Subcutaneous abdominal adipose tissue (tissue), 5 donors: ENCODE results near the gene SCMH1.
A peak's percentile ranks its signal among the peaks of the same experiment; 100 is the strongest.
"Not testable (repeated sequence)": the region's sequence is repeated elsewhere in the genome, so short reads cannot be mapped to it uniquely, and the experiment has no call there.

Experiments used
- H3K27ac ChIP-seq: one replicate; pipeline ENCODE4 v1.7.0; 2013; ENCODE audit warnings: low read depth, mild to moderate bottlenecking, inconsistent platforms, low read length, moderate library complexity
- H3K27me3 ChIP-seq, 5 donors: one replicate each; pipeline ENCODE4 v1.7.0; 2013; ENCODE audit warnings: low read length in 5 of 5, inconsistent platforms in 1 of 5; ENCODE audit not compliant: control insufficient read depth in 5 of 5, insufficient read depth in 4 of 5
- H3K36me3 ChIP-seq, 5 donors: one replicate each; pipeline ENCODE4 v1.7.0; 2013; ENCODE audit warnings: low read length in 5 of 5; ENCODE audit not compliant: control insufficient read depth in 5 of 5, insufficient read depth in 5 of 5
- H3K4me1 ChIP-seq, 5 donors: one replicate each; pipeline ENCODE4 v1.7.0; 2013; ENCODE audit warnings: low read length in 5 of 5, mild to moderate bottlenecking in 3 of 5, moderate library complexity in 1 of 5; ENCODE audit not compliant: control insufficient read depth in 5 of 5, insufficient read depth in 5 of 5
- H3K4me3 ChIP-seq, 5 donors: one replicate each; pipeline ENCODE4 v1.7.0; 2013; ENCODE audit warnings: low read length in 5 of 5, low read depth in 1 of 5
- H3K9ac ChIP-seq, 5 donors: one replicate each; pipeline ENCODE4 v1.7.0; 2013; ENCODE audit warnings: low read length in 5 of 5, mild to moderate bottlenecking in 4 of 5, moderate library complexity in 3 of 5
- H3K9me3 ChIP-seq, 5 donors: one replicate each; pipeline ENCODE4 v1.7.0; 2013; ENCODE audit warnings: low read length in 5 of 5; ENCODE audit not compliant: control insufficient read depth in 5 of 5
- donor health status: healthy.
- donor health status: healthy.
- donor health status: healthy.
- donor health status: healthy.
- donor health status: healthy.

The SCMH1 gene

DNA sequence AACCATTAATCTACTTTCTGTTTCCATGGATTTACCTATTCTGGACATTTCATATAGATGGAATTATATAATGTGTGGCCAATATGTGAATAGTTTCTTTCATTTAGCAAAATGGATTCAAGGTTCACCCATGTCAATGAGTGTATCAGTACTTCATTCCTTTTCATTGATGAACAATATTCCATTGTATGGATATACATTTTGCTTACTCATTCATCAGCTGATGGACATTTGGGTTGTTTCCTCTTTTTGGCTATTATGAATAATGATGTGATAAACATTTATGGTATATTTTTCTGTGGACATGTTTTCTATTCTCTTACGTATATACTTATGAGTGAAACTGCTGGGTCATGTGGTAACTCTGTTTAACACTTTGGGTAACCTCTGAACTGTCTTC lies 97.8 kb downstream of the SCMH1 start:
- peaks cover 6 to 31% (median 13%) of the 10 kb centered on the region in 5 donors for H3K36me3 ChIP-seq
- no peaks in the 10 kb centered on the region for H3K27me3 ChIP-seq
- no peak overlapping the region for H3K4me3 ChIP-seq
- peaks cover 0 to 6% (median 3%) of the 10 kb centered on the region in 5 donors for H3K9me3 ChIP-seq
- H3K27ac ChIP-seq, result no peak overlapping the region
- no peaks in the 10 kb centered on the region for H3K4me1 ChIP-seq
- no peak overlapping the region for H3K9ac ChIP-seq

DNA sequence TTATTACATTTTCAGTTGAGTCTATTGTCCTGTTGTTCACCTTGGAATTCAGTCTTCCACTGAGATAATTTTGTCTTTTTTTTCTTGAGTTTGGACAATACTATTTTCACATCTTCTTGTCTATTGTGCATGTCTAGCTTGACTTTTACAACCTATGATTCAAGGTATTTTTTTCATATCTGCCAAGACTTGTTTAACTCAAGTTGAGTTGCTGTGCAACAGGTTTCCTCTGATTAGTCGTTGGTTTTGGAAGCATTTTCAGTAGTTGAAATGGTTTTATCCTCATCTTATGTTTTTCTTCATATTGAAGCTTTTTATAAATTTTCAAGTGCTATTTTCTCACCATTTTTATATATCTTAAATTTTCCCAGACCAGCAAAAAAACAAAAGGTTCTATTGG lies 103.6 kb downstream of the SCMH1 start:
- no peak overlapping the region for H3K9ac ChIP-seq
- peaks cover 0 to 6% (median 3%) of the 10 kb centered on the region in 5 donors for H3K9me3 ChIP-seq
- peaks cover 8 to 24% (median 13%) of the 10 kb centered on the region in 5 donors for H3K36me3 ChIP-seq
- no peak overlapping the region for H3K27ac ChIP-seq
- H3K4me1 ChIP-seq, result no peaks in the 10 kb centered on the region
- H3K4me3 ChIP-seq, result no peak overlapping the region
- H3K27me3 ChIP-seq, result no peaks in the 10 kb centered on the region

DNA sequence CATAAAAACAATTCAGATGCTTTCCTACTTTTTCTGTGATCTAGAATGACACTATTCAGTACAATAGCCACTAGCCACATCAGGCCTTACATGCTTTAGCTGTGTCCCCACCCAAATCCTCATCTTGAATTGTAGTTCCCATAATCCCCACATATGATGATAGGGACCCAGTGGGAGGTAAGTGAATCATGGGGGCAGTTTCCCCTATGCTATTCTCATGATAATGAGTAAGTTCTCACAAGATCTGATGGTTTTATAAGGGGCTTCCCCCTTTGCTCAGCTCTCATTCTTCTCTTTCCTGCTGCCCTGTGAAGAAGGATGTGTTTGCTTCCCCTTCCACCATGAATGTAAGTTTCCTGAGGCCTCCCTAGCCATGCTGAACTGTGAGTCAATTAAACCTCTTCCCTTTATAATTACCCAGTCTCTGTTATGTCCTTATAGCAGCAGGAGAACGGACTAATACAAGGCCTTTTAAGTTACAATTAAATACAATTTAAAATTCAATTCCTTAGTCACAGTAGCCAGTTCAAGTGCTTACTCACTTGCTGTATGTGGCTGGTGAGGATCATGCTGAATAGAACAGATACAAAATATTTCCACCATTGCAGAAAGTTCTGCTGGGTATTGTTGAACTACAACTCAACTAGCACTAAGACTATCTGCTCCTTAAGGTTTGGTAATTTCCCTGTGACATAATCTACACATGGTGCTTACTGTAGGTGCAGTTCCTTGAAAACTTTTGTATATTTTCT lies 106.7 kb downstream of the SCMH1 start:
- Histone ChIP-seq H3K9ac (no peak overlapping the region), H3K27ac (no peak overlapping the region), H3K9me3 (peaks cover 0 to 1% (median 0%) of the 10 kb centered on the region in 5 donors), H3K4me3 (no peak overlapping the region), H3K36me3 (peaks cover 0 to 5% (median 0%) of the 10 kb centered on the region in 5 donors), H3K4me1 (no peaks in the 10 kb centered on the region), H3K27me3 (no peaks in the 10 kb centered on the region)

DNA sequence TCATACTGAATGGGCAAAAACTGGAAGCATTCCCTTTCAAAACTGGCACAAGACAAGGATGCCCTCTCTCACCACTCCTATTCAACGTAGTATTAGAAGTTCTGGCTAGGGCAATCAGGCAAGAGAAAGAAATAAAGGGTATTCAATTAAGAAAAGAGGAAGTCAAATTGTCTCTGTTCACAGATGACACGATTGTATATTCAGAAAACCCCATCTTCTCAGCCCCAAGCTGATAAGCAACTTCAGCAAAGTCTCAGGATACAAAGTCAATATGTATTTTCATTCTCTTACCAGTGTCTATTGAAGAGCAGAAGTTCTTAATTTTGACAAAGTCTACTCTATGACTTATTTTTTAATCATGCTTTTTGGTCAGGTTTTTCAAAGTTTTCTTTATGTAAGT lies 107.8 kb downstream of the SCMH1 start:
- not testable (repeated sequence) for H3K4me1 ChIP-seq, H3K27me3 ChIP-seq, H3K27ac ChIP-seq, H3K36me3 ChIP-seq, H3K9me3 ChIP-seq, H3K4me3 ChIP-seq, H3K9ac ChIP-seq

DNA sequence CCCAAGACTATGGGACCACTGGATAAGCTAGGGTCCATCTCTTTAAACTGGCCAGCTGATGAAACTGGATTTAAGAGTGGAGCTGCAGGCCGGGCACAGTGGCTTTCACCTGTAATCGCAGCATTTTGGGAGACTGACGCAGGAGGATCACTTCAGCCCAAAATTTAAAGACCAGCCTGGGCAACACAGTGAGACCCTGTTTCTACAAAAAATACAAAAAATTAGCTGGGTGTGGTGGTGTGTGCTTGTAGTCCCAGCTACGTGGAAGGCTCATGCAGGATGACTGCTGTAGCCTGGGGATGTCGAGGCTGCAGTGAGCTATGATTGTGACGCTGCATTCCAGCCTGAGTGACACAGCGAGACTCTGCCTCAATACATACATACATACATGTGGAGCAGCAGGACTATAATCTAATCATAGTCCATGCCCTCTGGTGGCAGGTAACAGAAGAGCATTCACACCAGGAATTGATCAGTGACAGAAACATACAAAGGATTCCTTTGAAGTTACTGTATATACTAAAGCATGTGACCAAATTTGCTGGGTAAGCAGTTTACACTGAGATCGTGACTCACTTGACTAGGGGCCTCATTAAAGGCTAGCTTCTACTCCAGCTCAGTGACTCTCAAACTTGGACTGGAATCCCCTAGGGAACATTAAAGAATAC lies 119.1 kb downstream of the SCMH1 start:
- no peaks in the 10 kb centered on the region for H3K9me3 ChIP-seq
- no peak overlapping the region for H3K9ac ChIP-seq
- H3K4me3 ChIP-seq, result no peak overlapping the region
- H3K27me3 ChIP-seq, result no peaks in the 10 kb centered on the region
- H3K27ac ChIP-seq, result no peak overlapping the region
- H3K4me1 ChIP-seq, result peaks cover 0 to 4% (median 2%) of the 10 kb centered on the region in 5 donors
- peaks cover 0 to 5% (median 2%) of the 10 kb centered on the region in 5 donors for H3K36me3 ChIP-seq

DNA sequence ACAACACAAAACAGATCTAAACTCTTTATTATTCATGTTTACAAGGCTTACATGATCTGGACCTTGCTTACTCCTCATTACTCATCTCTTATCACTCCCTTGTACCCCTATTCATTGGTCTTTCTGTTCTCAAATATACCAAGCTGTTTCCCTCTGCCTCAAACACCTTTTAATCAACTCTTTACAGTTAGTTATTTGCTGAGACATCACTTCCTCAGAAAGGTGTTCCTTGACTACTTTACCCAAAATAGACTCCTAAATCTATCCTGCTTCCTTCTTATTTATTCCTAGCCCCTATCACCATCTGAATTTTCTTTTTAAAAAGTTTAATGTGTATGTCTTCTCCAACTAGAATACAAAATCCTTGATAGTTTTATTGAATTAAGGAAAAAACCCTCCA lies 120.0 kb downstream of the SCMH1 start:
- Histone ChIP-seq H3K9ac (no peak overlapping the region), H3K4me3 (no peak overlapping the region), H3K27ac (no peak overlapping the region), H3K4me1 (peaks cover 0 to 4% (median 2%) of the 10 kb centered on the region in 5 donors), H3K36me3 (peaks cover 0 to 5% (median 2%) of the 10 kb centered on the region in 5 donors), H3K27me3 (no peaks in the 10 kb centered on the region), H3K9me3 (no peaks in the 10 kb centered on the region)

DNA sequence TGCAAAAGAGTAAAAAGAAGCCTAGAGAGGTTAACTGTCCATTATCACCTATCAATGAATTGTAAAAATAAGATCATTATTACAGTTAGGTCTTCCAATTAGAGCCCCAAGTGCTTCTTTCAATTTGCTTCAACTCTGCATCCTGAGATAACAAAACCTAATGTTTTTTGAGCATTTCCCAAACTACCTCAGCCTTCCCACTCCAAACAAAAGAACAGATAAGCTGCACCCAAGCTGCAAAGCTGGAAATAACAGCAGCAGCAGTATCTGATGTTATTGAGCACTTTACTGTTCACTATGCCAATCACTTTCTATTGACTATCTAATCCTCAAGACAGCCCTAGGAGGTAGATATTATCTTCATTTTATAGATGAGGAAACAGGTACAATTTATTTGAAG lies 123.5 kb downstream of the SCMH1 start:
- Histone ChIP-seq H3K4me1 (peaks cover 0 to 4% (median 2%) of the 10 kb centered on the region in 5 donors), H3K9ac (no peak overlapping the region), H3K27ac (no peak overlapping the region), H3K27me3 (no peaks in the 10 kb centered on the region), H3K9me3 (no peaks in the 10 kb centered on the region), H3K36me3 (peaks cover 0 to 8% (median 3%) of the 10 kb centered on the region in 5 donors), H3K4me3 (no peak overlapping the region)

DNA sequence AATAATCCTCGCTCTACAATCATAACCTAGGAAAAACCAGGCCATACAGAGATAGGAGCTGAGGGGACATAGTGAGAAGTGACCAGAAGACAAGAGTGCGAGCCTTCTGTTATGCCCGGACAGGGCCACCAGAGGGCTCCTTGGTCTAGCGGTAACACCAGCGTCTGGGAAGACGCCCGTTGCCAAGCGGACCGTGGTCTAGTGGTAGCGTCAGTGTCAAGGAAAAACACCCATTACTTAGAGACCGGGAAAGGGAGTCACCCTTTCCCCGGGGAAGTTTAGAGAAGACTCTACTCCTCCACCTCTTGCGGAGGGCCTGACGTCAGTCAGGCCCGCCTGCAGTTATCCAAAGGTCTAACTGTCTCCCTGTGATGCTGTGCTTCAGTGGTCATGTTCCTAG lies 124.9 kb downstream of the SCMH1 start:
- not testable (repeated sequence) for H3K27me3 ChIP-seq, H3K4me1 ChIP-seq, H3K9me3 ChIP-seq, H3K9ac ChIP-seq, H3K27ac ChIP-seq, H3K4me3 ChIP-seq
- peaks cover 7 to 14% (median 11%) of the 10 kb centered on the region in 5 donors for H3K36me3 ChIP-seq

DNA sequence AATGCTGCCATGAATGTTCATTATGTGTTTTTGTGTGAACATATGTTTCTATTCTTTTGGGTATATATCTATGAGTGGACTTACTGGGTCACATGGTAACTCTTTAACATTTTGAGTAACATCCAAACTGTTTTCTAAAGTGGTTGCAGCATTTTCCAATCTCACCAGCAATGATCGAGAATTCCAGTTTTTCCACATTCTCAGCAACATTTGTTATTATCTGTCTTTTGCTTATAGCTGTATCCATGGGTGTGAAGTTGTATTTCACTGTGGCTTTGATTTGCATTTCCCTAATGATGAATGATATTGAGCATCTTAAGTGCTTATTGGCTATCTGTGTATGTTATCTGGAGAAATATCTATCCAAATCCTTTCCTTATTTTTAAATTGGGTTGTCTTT lies 131.4 kb downstream of the SCMH1 start:
- H3K36me3 ChIP-seq, result peaks cover 6 to 12% (median 7%) of the 10 kb centered on the region in 5 donors

DNA sequence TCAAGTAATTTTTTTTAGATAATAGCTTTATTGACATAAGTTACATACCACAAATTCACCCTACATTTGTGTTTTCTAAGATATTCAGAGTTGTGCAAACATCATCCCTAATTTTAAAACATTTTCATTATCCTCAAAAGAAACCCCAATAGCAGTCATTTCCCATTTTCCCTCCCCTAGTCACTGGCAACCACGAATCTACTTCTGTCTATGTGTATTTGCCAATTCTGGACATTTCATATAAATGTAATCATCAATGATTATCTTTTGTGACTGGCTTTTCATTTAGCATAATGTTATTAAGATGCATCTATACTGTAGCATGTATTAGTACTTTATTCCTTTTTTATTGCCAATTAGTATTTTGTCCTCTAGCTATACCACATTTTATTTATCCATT lies 131.8 kb downstream of the SCMH1 start:
- Histone ChIP-seq H3K36me3 (peaks cover 6 to 12% (median 7%) of the 10 kb centered on the region in 5 donors), H3K4me3 (no peak overlapping the region), H3K4me1 (peaks cover 10 to 24% (median 19%) of the 10 kb centered on the region in 5 donors), H3K9ac (no peak overlapping the region), H3K27ac (peak overlapping the region; percentile 94), H3K9me3 (no peaks in the 10 kb centered on the region), H3K27me3 (no peaks in the 10 kb centered on the region)

More for the DNA sequence above, 131.4 kb downstream of the SCMH1 start:
- no peaks in the 10 kb centered on the region for H3K9me3 ChIP-seq
- peaks cover 10 to 24% (median 19%) of the 10 kb centered on the region in 5 donors for H3K4me1 ChIP-seq
- no peaks in the 10 kb centered on the region for H3K27me3 ChIP-seq
- no peak overlapping the region for H3K27ac ChIP-seq
- no peak overlapping the region for H3K9ac ChIP-seq
- no peak overlapping the region for H3K4me3 ChIP-seq
